Activated naive CD4-positive, alpha-beta T cell treated with anti-CD3 and anti-CD28 coated beads, Interleukin-2, amount 10 ng/mL, durations not matched to agents 7 days and 5 days (primary cell): ENCODE results near the gene SMIM15.
"Not testable (repeated sequence)": the region's sequence is repeated elsewhere in the genome, so short reads cannot be mapped to it uniquely, and the experiment has no call there.

ENCODE experiments used
- CTCF ChIA-PET: fragments of 350-600 bp; sonication (Branson Sonifier 250); formaldehyde crosslinking; loops from one replicate; lab custom pipeline; 2021; ENCODE audit warnings: antibody characterized with exemption; lab: Charles Lee
- DNase-seq: peaks from one replicate; pipeline ENCODE4 v3.0.0-alpha.2; 2020
- H3K27ac Mint-ChIP-seq: one replicate; pipeline ENCODE4 v1.8.0; 2021; ENCODE audit warnings: mild to moderate bottlenecking, moderate library complexity, mixed read lengths
- H3K27me3 Mint-ChIP-seq: one replicate; pipeline ENCODE4 v1.8.0; 2021; ENCODE audit warnings: mild to moderate bottlenecking, mixed read lengths
- H3K36me3 Mint-ChIP-seq: one replicate; pipeline ENCODE4 v1.8.0; 2021; ENCODE audit warnings: mixed read lengths
- H3K4me1 Mint-ChIP-seq: one replicate; pipeline ENCODE4 v1.8.0; 2021; ENCODE audit warnings: mixed read lengths
- H3K4me3 Mint-ChIP-seq: one replicate; pipeline ENCODE4 v1.8.0; 2021; ENCODE audit warnings: mild to moderate bottlenecking, moderate library complexity, mixed read lengths
- H3K9me3 Mint-ChIP-seq: one replicate; pipeline ENCODE4 v1.8.0; 2021; ENCODE audit warnings: mixed read lengths

The SMIM15 gene

DNA sequence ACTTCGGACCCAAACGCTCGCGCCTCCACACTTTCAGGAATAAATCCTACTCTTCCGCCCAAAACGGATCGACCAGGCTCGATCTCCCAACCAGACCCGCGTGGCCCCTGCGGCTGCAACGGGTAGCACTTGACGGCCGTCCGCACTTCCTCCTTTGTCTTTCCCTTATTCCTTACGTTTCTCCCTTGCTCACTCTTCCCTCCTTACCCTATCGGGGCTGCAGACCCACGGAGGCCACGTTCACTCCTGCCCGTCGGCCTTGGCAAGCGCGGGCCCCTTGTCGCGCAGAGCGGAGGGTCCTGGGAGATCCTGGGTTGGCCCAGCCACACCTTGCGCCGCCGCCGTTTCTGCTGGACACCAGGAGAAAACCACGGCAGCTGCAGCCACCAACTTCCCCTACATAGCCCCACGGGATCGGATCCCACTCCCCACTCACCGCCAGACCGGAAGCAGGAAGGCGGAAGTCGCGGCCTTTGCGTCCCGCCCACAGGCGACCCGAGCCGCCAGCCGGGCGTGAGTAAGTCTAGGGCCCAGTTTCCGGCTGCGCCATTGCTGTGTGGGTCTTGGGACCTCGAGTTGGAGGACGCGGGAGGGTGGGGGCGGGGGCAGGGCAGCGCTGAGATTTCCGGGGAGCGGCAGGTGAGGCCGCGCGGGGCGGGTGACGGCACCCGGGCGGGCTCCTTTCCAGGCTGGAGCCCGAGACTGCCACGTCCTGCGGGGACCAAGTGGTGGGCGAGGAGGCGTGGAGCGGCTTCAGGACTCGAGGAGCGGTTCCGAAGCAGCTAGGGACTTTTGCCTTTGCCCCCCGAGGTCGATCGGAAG lies at the start of gene SMIM15:
TSS of gene SMIM15 (minus strand) at position 459 of the 822 bp plus-strand sequence. CDS start 2,297 bp downstream, outside the sequence.
- peak within 1 kb of the TSS; percentile 98 for H3K27ac Mint-ChIP-seq
- peaks cover 44% of the 10 kb centered on the region for H3K36me3 Mint-ChIP-seq
- no peaks in the 10 kb centered on the region for H3K9me3 Mint-ChIP-seq
- CTCF ChIA-PET = interaction anchor here (0.6 to 0.7 kb wide), 2 partner anchors 16 to 111 kb away, joined by 3 read pairs; no protein-coding TSS in a partner anchor
- peaks cover 45% of the 10 kb centered on the region for H3K4me1 Mint-ChIP-seq
- H3K27me3 Mint-ChIP-seq = peaks cover 5% of the 10 kb centered on the region
- peak within 1 kb of the TSS; percentile 99 for H3K4me3 Mint-ChIP-seq
- peak; percentile 90 for DNase-seq

DNA sequence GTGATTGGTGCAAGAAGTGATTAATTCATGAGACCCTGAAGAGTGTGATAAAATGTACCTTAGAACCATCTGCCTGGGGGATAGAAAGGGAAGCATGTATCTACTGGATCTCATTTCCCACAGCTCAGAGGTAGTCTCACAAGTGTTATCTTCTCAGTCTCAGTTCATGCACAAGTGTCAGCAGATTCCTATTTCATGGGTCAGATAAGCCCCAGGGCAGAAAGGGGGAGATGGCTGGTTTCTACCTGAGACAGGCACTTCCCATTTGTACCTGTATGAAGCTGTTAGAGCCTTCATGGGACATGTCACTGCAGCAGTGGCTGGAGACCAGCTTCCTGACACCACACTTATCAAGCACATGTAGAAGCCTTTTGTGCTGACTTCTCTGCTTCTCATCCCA lies 45.6 kb upstream of the SMIM15 start:
- Mint-ChIP-seq H3K27ac (no peak overlapping the region), H3K4me3 (no peak overlapping the region), H3K27me3 (peaks cover 6% of the 10 kb centered on the region), H3K4me1 (no peaks in the 10 kb centered on the region), H3K9me3 (peaks cover 12% of the 10 kb centered on the region), H3K36me3 (no peaks in the 10 kb centered on the region)
- CTCF ChIA-PET = no interaction called here
- DNase-seq = no peak

GRCh38 chr5:61205013-61205412 lies 42.7 kb upstream of the SMIM15 start:
- Mint-ChIP-seq H3K27ac (no peak overlapping the region), H3K36me3 (no peaks in the 10 kb centered on the region), H3K4me3 (no peak overlapping the region), H3K9me3 (peaks cover 12% of the 10 kb centered on the region), H3K4me1 (no peaks in the 10 kb centered on the region), H3K27me3 (peaks cover 8% of the 10 kb centered on the region)
- DNase-seq = no peak
- CTCF ChIA-PET = no interaction called here

DNA sequence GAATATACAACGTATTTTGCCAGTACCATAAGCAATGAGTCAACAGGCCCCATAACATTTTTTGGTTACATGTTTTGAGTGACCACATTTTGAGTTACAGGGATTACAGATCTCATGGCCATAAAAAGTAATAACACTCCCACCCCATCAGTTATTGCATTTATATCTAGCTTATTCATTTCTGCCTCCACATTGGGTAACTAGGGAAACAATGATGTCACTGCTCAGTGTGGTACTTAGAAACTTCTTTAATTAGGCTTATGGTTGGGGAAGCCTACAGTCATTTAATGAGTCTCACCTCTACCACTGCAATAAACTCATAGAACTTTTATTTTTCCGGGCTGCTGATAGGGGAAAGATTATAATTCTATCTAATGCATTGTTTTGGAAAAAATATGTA lies 39.9 kb upstream of the SMIM15 start:
- H3K4me3 Mint-ChIP-seq = no peak overlapping the region
- CTCF ChIA-PET = interaction anchor here (1.0 kb wide), 1 partner anchor 107 kb away, joined by 3 read pairs; no protein-coding TSS in a partner anchor
- DNase-seq = no peak
- H3K36me3 Mint-ChIP-seq = no peaks in the 10 kb centered on the region
- peaks cover 15% of the 10 kb centered on the region for H3K27me3 Mint-ChIP-seq
- peaks cover 18% of the 10 kb centered on the region for H3K9me3 Mint-ChIP-seq
- no peak overlapping the region for H3K27ac Mint-ChIP-seq
- H3K4me1 Mint-ChIP-seq = no peaks in the 10 kb centered on the region

- H3K4me3 Mint-ChIP-seq = no peak overlapping the region
- no peak overlapping the region for H3K27ac Mint-ChIP-seq
- no peak for DNase-seq
- CTCF ChIA-PET = no interaction called here
- H3K27me3 Mint-ChIP-seq = peaks cover 15% of the 10 kb centered on the region
- peaks cover 12% of the 10 kb centered on the region for H3K9me3 Mint-ChIP-seq
- H3K4me1 Mint-ChIP-seq = no peaks in the 10 kb centered on the region
- no peaks in the 10 kb centered on the region for H3K36me3 Mint-ChIP-seq
Observed at GRCh38 chr5:61200582-61201155, 38.4 kb upstream of the SMIM15 start.

GRCh38 chr5:61198606-61199005 lies 36.3 kb upstream of the SMIM15 start:
- Mint-ChIP-seq H3K4me1 (no peaks in the 10 kb centered on the region), H3K27ac (no peak overlapping the region), H3K36me3 (no peaks in the 10 kb centered on the region), H3K27me3 (peaks cover 15% of the 10 kb centered on the region), H3K9me3 (peaks cover 9% of the 10 kb centered on the region), H3K4me3 (no peak overlapping the region)
- CTCF ChIA-PET = no interaction called here
- DNase-seq = no peak

GRCh38 chr5:61187826-61188225 lies 25.6 kb upstream of the SMIM15 start:
- H3K27me3 Mint-ChIP-seq, H3K4me3 Mint-ChIP-seq, H3K4me1 Mint-ChIP-seq, H3K9me3 Mint-ChIP-seq, H3K27ac Mint-ChIP-seq, H3K36me3 Mint-ChIP-seq, CTCF ChIA-PET, DNase-seq: not testable (repeated sequence)

DNA sequence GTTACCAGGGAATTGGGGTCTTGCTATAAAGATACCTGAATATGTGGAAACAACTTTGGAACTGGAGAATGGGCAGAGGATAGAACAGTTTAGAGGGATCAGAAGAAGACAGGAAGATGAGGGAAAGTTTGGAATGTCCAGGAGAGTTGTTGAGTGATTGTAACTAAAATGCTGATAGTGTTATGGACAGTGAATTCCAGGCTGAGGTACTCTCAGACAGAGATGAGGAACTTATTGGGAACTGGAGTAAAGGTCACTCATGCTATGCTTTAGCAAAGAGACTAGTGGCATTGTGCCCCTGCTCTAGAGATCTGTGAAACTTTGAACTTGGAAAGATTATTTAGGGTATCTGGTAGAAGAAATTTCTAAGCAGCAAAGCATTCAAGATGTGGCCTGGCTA lies 25.1 kb upstream of the SMIM15 start:
- H3K9me3 Mint-ChIP-seq, H3K27ac Mint-ChIP-seq, H3K36me3 Mint-ChIP-seq, CTCF ChIA-PET, H3K4me1 Mint-ChIP-seq, H3K4me3 Mint-ChIP-seq, DNase-seq, H3K27me3 Mint-ChIP-seq: not testable (repeated sequence)

DNA sequence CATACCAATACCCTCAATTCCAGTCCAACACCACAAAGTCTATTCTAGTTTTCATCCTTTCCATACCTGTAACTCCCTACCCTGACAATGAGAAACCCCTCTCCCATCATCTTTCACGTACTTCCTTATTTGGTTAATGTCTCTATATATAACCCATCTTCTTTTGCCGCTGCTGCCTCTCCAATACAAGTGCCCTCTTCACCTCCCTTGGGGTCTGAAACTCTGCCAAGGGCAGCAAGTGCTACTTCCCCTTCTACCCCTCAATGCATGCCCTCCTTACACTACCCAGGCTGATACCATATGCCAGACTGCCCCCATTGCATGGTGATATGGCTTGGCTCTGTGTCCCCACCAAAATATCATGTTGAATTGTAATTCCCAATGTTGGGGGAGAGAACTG lies 24.4 kb upstream of the SMIM15 start:
- peaks cover 2% of the 10 kb centered on the region for H3K9me3 Mint-ChIP-seq
- no peaks in the 10 kb centered on the region for H3K36me3 Mint-ChIP-seq
- no peak overlapping the region for H3K4me3 Mint-ChIP-seq
- CTCF ChIA-PET = no interaction called here
- DNase-seq = no peak
- H3K27ac Mint-ChIP-seq = no peak overlapping the region
- peaks cover 8% of the 10 kb centered on the region for H3K4me1 Mint-ChIP-seq
- H3K27me3 Mint-ChIP-seq = peaks cover 5% of the 10 kb centered on the region

GRCh38 chr5:61184708-61185107 lies 22.4 kb upstream of the SMIM15 start:
- DNase-seq = no peak
- Mint-ChIP-seq H3K4me3 (no peak overlapping the region), H3K9me3 (peaks cover 2% of the 10 kb centered on the region), H3K4me1 (peaks cover 20% of the 10 kb centered on the region), H3K27me3 (peaks cover 5% of the 10 kb centered on the region), H3K27ac (no peak overlapping the region), H3K36me3 (no peaks in the 10 kb centered on the region)
- CTCF ChIA-PET = no interaction called here

GRCh38 chr5:61183538-61183937 lies 21.3 kb upstream of the SMIM15 start:
- Mint-ChIP-seq H3K9me3 (peaks cover 2% of the 10 kb centered on the region), H3K36me3 (no peaks in the 10 kb centered on the region), H3K4me3 (no peak overlapping the region), H3K27ac (no peak overlapping the region), H3K4me1 (peaks cover 20% of the 10 kb centered on the region), H3K27me3 (peaks cover 5% of the 10 kb centered on the region)
- DNase-seq = no peak
- CTCF ChIA-PET = no interaction called here

- Mint-ChIP-seq H3K27ac (no peak overlapping the region), H3K4me1 (peaks cover 20% of the 10 kb centered on the region), H3K4me3 (no peak overlapping the region), H3K9me3 (peaks cover 2% of the 10 kb centered on the region), H3K27me3 (peaks cover 8% of the 10 kb centered on the region), H3K36me3 (no peaks in the 10 kb centered on the region)
- CTCF ChIA-PET = interaction anchor here (0.9 to 1.7 kb wide), 2 partner anchors 10 to 282 kb away, joined by 5 to 8 read pairs; no protein-coding TSS in a partner anchor
- DNase-seq = no peak
Observed at GRCh38 chr5:61182449-61182848, 20.2 kb upstream of the SMIM15 start.

DNA sequence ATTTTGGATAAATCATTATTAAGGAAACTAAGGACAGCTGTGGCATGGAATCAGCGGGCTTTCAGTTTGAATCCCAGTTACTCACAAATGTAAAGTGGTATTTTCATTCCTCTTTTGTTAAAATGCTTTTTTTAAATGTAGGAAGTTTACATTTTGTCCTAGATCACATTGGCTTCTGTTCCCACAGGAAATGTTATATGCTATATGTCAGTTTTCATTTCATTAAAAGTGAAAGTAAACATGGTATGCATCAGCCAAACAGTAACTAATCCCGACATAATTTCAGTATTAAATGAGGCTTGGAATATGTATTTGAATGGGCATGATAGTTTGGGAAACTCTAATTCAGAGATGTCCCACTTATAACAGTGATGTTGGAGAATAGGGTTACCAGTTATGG lies 18.6 kb upstream of the SMIM15 start:
- CTCF ChIA-PET = no interaction called here
- Mint-ChIP-seq H3K36me3 (no peaks in the 10 kb centered on the region), H3K27ac (no peak overlapping the region), H3K27me3 (peaks cover 4% of the 10 kb centered on the region), H3K9me3 (no peaks in the 10 kb centered on the region), H3K4me3 (no peak overlapping the region), H3K4me1 (peaks cover 20% of the 10 kb centered on the region)
- DNase-seq = no peak

GRCh38 chr5:61178702-61179101 lies 16.4 kb upstream of the SMIM15 start:
- CTCF ChIA-PET = interaction anchor here (0.6 to 0.9 kb wide), 2 partner anchors 16 to 480 kb away, joined by 3 read pairs; no protein-coding TSS in a partner anchor
- no peaks in the 10 kb centered on the region for H3K36me3 Mint-ChIP-seq
- H3K27ac Mint-ChIP-seq = no peak overlapping the region
- peaks cover 20% of the 10 kb centered on the region for H3K4me1 Mint-ChIP-seq
- peaks cover 4% of the 10 kb centered on the region for H3K27me3 Mint-ChIP-seq
- no peaks in the 10 kb centered on the region for H3K9me3 Mint-ChIP-seq
- no peak overlapping the region for H3K4me3 Mint-ChIP-seq
- DNase-seq = no peak

- DNase-seq = no peak
- CTCF ChIA-PET = no interaction called here
- no peaks in the 10 kb centered on the region for H3K36me3 Mint-ChIP-seq
- no peaks in the 10 kb centered on the region for H3K9me3 Mint-ChIP-seq
- peaks cover 20% of the 10 kb centered on the region for H3K4me1 Mint-ChIP-seq
- no peak overlapping the region for H3K27ac Mint-ChIP-seq
- peaks cover 4% of the 10 kb centered on the region for H3K27me3 Mint-ChIP-seq
- no peak overlapping the region for H3K4me3 Mint-ChIP-seq
Observed at GRCh38 chr5:61177716-61178115, 15.4 kb upstream of the SMIM15 start.
